HG02870 (cell line): ENCODE data around the gene CHSY1.

Source experiments
- ATAC-seq: cut with Tn5 transposase; IDR thresholded peaks from one replicate; pipeline ENCODE4 v1.9.1; 2021; ENCODE audit warnings: mild to moderate bottlenecking, moderate library complexity; ENCODE audit not compliant: unreplicated experiment

CHSY1 gene

GRCh38 chr15:101173233-101174119 lies 78.4 kb downstream of the CHSY1 start:
- no peak for ATAC-seq

- ATAC-seq = no peak
Observed at GRCh38 chr15:101172501-101173071, 79.3 kb downstream of the CHSY1 start.

GRCh38 chr15:101171954-101172353 lies 79.9 kb downstream of the CHSY1 start:
- ATAC-seq = no peak

GRCh38 chr15:101170568-101171350 lies 81.1 kb downstream of the CHSY1 start:
- ATAC-seq = no peak

GRCh38 chr15:101169495-101170071 lies 82.3 kb downstream of the CHSY1 start:
- ATAC-seq = no peak

GRCh38 chr15:101168898-101169494 lies 82.9 kb downstream of the CHSY1 start:
- ATAC-seq = no peak

- ATAC-seq = no peak
Observed at GRCh38 chr15:101168463-101168824, 83.4 kb downstream of the CHSY1 start.

- no peak for ATAC-seq
Observed at GRCh38 chr15:101167753-101168462, 83.9 kb downstream of the CHSY1 start.

GRCh38 chr15:101167411-101167752 lies 84.5 kb downstream of the CHSY1 start:
- no peak for ATAC-seq

- no peak for ATAC-seq
Observed at GRCh38 chr15:101165905-101166471, 85.9 kb downstream of the CHSY1 start.

GRCh38 chr15:101162701-101163483 lies 89.0 kb downstream of the CHSY1 start:
- ATAC-seq = no peak

GRCh38 chr15:101161656-101162055 lies 90.2 kb downstream of the CHSY1 start:
- ATAC-seq = no peak

GRCh38 chr15:101159936-101160815 lies 91.7 kb downstream of the CHSY1 start:
- no peak for ATAC-seq

GRCh38 chr15:101159096-101159935 lies 92.5 kb downstream of the CHSY1 start:
- no peak for ATAC-seq

GRCh38 chr15:101158166-101159095 lies 93.4 kb downstream of the CHSY1 start:
- no peak for ATAC-seq

GRCh38 chr15:101157721-101158120 lies 94.1 kb downstream of the CHSY1 start:
- ATAC-seq = no peak
